Heart right ventricle (tissue), 16 donors: ENCODE measurements around the gene PPP2R5B. TPM values are rescaled to one million over a fixed set of nuclear protein-coding genes. Genes with fewer than 3 reads are reported as not detected.

Experiments
- ATAC-seq, 8 donors: fragments of 200-7000 bp; cut with Tn5 transposase; one replicate each; pipeline ENCODE4 v1.9.1; 2020; ENCODE audit warnings: mild to moderate bottlenecking in 8 of 8, moderate library complexity in 8 of 8, moderate number of reproducible peaks in 1 of 8
- DNase-seq, 2 donors: peaks; one replicate each; pipeline ENCODE4 v3.0.0-alpha.2; 2020
- H3K27ac ChIP-seq, 10 donors: fragments of 200-600 bp; sonication (generic) in 2 of 10; one replicate each; pipeline versions ENCODE4 v1.5.0 to v1.8.0; 2020 to 2022; ENCODE audit warnings: mild to moderate bottlenecking in 3 of 10
- H3K27me3 ChIP-seq, 7 donors: fragments of 200-600 bp; one replicate each; pipeline ENCODE4 v1.8.0; 2021 to 2022; ENCODE audit warnings: mild to moderate bottlenecking in 2 of 7
- H3K36me3 ChIP-seq, 9 donors: fragments of 200-600 bp; sonication (generic) in 1 of 9; one replicate each; pipeline versions ENCODE4 v1.5.0 to v1.8.0; 2020 to 2022; ENCODE audit warnings: mild to moderate bottlenecking in 2 of 9
- H3K4me1 ChIP-seq, 9 donors: fragments of 200-600 bp; sonication (generic) in 1 of 9; one replicate each; pipeline versions ENCODE4 v1.5.0 to v1.8.0; 2020 to 2022; ENCODE audit warnings: mild to moderate bottlenecking in 4 of 9
- H3K4me3 ChIP-seq, 10 donors: fragments of 200-600 bp; sonication (generic) in 2 of 10; one replicate each; pipeline versions ENCODE4 v1.5.0 to v1.8.0; 2020 to 2022; ENCODE audit warnings: mild to moderate bottlenecking in 7 of 10, moderate library complexity in 2 of 10
- H3K9me3 ChIP-seq, 11 donors: fragments of 200-600 bp in 10 of 11; sonication (generic) in 2 of 11; one replicate each; pipeline versions ENCODE4 v1.5.0 to v1.8.0; 2013 to 2022; ENCODE audit warnings: mild to moderate bottlenecking in 2 of 11, control low read depth in 1 of 11, moderate library complexity in 1 of 11
- CTCF ChIP-seq, 9 donors: fragments of 200-600 bp; sonication (generic) in 2 of 9; IDR thresholded peaks; one replicate each; pipeline versions ENCODE4 v1.5.0 to v1.8.0; 2021 to 2022; ENCODE audit warnings: antibody characterized with exemption in 9 of 9, mild to moderate bottlenecking in 5 of 9, moderate library complexity in 1 of 9
- whole genome bisulfite sequencing, 2 donors: extraction: QIAGEN DNeasy Blood & Tissue Kit; methylation state at CpG; one replicate each; pipeline ENCODE4 v1.1.7; 2013; ENCODE audit warnings: inconsistent platforms in 1 of 2; 5-methylcytosine and 5-hydroxymethylcytosine counted together
- intact Hi-C, 10 donors: fragments of 100-400 bp; cut with DNase I; formaldehyde crosslinking; loops; one replicate each; pipeline versions ENCODE4 v1.11.1 to v1.14.2; 2022
- polyA plus RNA-seq, 2 donors: library from polyadenylated mRNA; stranded (reverse); fragments of 200-250 nt; gene quantifications; one replicate each; pipeline ENCODE4 v1.2.3, GENCODE V29; 2013
- total RNA-seq, 10 donors: library from RNA; stranded (reverse); fragmentation: NEBNext Ultra II Directional in 3 of 10; extraction: Animal tissue kit (Norgen Biotek cat#: 25700) in 3 of 10; gene quantifications; one replicate each; pipeline versions ENCODE4 v1.2.1 to v1.2.4, GENCODE V29; 2021 to 2023
- donor health status: Arrhythmogenic right ventricular cardiomyopathy.
- donor health status: ischemic (EF 13 %, LVEDD 7.1; RV severe dilation, severe dysfunction).
- donor health status: healthy with polysubstance abuse.
- donor health status: DM: no; HTN: yes; CAD: no.
- donor health status: DM: no; HTN: no; CAD: no.
- donor health status: ischemic (EF 25% LVEDD 6.9; RV normal size, moderate dysfunction).
- donor health status: ischemic (EF 25% LVEDD 5.7; RV mildly dilated, moderate dysfunction).
- donor health status: healthy.
- donor health status: DM: yes; HTN: yes; CAD: no.
- donor health status: Ischemic cardiomyopathy.
- donor health status: ischemic (EF 35%, LVEDD 5.7; RV mildly dilated, moderate dysfunction).
- donor health status: nonischemic (EF 11% LVEDD 7.7; RV severe dilation, severe dysfunction).
- donor health status: DM: yes; HTN: yes; CAD: no.
- donor health status: PGD.
- donor health status: ischemic (EF 29% LVEDD 5.4; RV normal size, mild dysfunction).
- donor health status: nonischemic (EF 23%, LVEDD 6.1; RV moderate dilation, normal function).

The PPP2R5B gene
- total and polyA plus RNA-seq, 12 donors: 13.4 to 30.8 (median 22.3) TPM

GRCh38 chr11:64883575-64883974 is 40.9 kb upstream of the PPP2R5B start:
- DNase-seq (no peak), ATAC-seq (no peak)
- Histone ChIP-seq H3K4me1 (peaks cover 5 to 65% (median 28%) of the 10 kb centered on the region in 9 donors), H3K27me3 (no peaks in the 10 kb centered on the region), H3K9me3 (no peaks in the 10 kb centered on the region), H3K4me3 (no peak overlapping the region), H3K27ac (peak overlapping the region in 5 of 10 donors; percentile 4 to 40 (median 10)), H3K36me3 (no peaks in the 10 kb centered on the region)
- TF ChIP-seq CTCF (IDR thresholded peaks at IDR 0.05): no peak
- intact Hi-C loops: loop anchor here in 1 of 10 donors (10.0 kb wide), 1 partner anchor 1111 kb away; no protein-coding TSS in a partner anchor
- 84 to 89% methylated on average over 5 of the region's 5 CpGs for WGBS, 2 donors

- Histone ChIP-seq H3K36me3 (no peaks in the 10 kb centered on the region), H3K27ac (peak overlapping the region in 5 of 10 donors; percentile 4 to 40 (median 10)), H3K4me1 (peaks cover 5 to 65% (median 32%) of the 10 kb centered on the region in 9 donors), H3K4me3 (no peak overlapping the region), H3K27me3 (no peaks in the 10 kb centered on the region), H3K9me3 (no peaks in the 10 kb centered on the region)
- no peak for ATAC-seq
- whole genome bisulfite sequencing, 2 donors: 92 to 95% methylated on average over 8 of the region's 8 CpGs
- TF ChIP-seq CTCF (IDR thresholded peaks at IDR 0.05): no peak
- intact Hi-C loops: loop anchor here in 1 of 10 donors (10.0 kb wide), 1 partner anchor 1111 kb away; no protein-coding TSS in a partner anchor
- DNase-seq: no peak
Measured at GRCh38 chr11:64884019-64884418, 40.5 kb upstream of the PPP2R5B start.

GRCh38 chr11:64885367-64886286 is 38.9 kb upstream of the PPP2R5B start:
- no peak for TF ChIP-seq CTCF (IDR thresholded peaks at IDR 0.05)
- H3K9me3 ChIP-seq: no peaks in the 10 kb centered on the region
- 80 to 83% methylated on average over 15 of the region's 15 CpGs for WGBS, 2 donors
- no peak overlapping the region for H3K4me3 ChIP-seq
- peaks cover 5 to 49% (median 23%) of the 10 kb centered on the region in 9 donors for H3K4me1 ChIP-seq
- intact Hi-C loops: loop anchor here in 2 of 10 donors (2.0 to 10.0 kb wide), 2 partner anchors 41 to 1109 kb away; partner anchors contain the start of gene CDC42BPG (in 1 of the 2)
- no peaks in the 10 kb centered on the region for H3K27me3 ChIP-seq
- H3K27ac ChIP-seq: peak overlapping the region in 1 of 10 donors; percentile 79
- ATAC-seq (no peak), DNase-seq (no peak)
- H3K36me3 ChIP-seq: no peaks in the 10 kb centered on the region

GRCh38 chr11:64887234-64887756 is 37.2 kb upstream of the PPP2R5B start:
- WGBS, 2 donors: 86% methylated on average over 8 of the region's 8 CpGs
- H3K9me3 ChIP-seq: no peaks in the 10 kb centered on the region
- no peaks in the 10 kb centered on the region for H3K36me3 ChIP-seq
- no peaks in the 10 kb centered on the region for H3K27me3 ChIP-seq
- intact Hi-C loops: loop anchor here in 2 of 10 donors (2.0 to 10.0 kb wide), 2 partner anchors 42 to 1108 kb away; partner anchors contain the start of gene CDC42BPG (in 1 of the 2)
- peaks cover 5 to 39% (median 21%) of the 10 kb centered on the region in 9 donors for H3K4me1 ChIP-seq
- DNase-seq (no peak), ATAC-seq (no peak)
- no peak for TF ChIP-seq CTCF (IDR thresholded peaks at IDR 0.05)
- peak overlapping the region in 4 of 10 donors; percentile 21 to 39 (median 28) for H3K4me3 ChIP-seq
- peak overlapping the region; percentile 10 to 83 (median 62) for H3K27ac ChIP-seq
